Measurements from ENCODE around the gene MAPK12. TPM values are rescaled to one million over a fixed set of nuclear protein-coding genes. Genes with fewer than 3 reads are reported as not detected.

Gene MAPK12
- total and polyA plus RNA-seq, 4 donors, result 1.6 to 22.9 (median 14.1) TPM

GRCh38 chr22:50306753-50307749 is 45.6 kb upstream of the MAPK12 start, which contains the start of gene PLXNB2:
Gene PLXNB2 (minus strand): TSS chr22:50307646. CDS start chr22:50290584, 17,062 bp downstream.
- Histone ChIP-seq H3K4me1 (ENCODE audit: control insufficient read depth in 1 of 2, insufficient read depth in 2 of 2, low read length in 2 of 2) (peaks cover 0 to 5% of the 10 kb centered on the region in 2 donors), H3K4me3 (ENCODE audit: low read length in 2 of 2) (peak within 1 kb of the TSS; percentile 68 to 84), H3K36me3 (ENCODE audit: control insufficient read depth in 1 of 2, insufficient read depth in 2 of 2, low read length in 1 of 2) (no peaks in the 10 kb centered on the region), H3K9me3 (ENCODE audit: control insufficient read depth, low read length) (no peaks in the 10 kb centered on the region), H3K27me3 (ENCODE audit: control insufficient read depth in 1 of 2, insufficient read depth in 2 of 2, low read length in 1 of 2) (no peaks in the 10 kb centered on the region), H3K27ac (ENCODE audit: low read depth in 1 of 2, low read length in 2 of 2) (peak within 1 kb of the TSS; percentile 5 to 76)
- WGBS, 2 donors, result 0% methylated on average over 64 to 104 of the region's 105 CpGs
- DNase-seq (peak; percentile 90 to 93), ATAC-seq (ENCODE audit: low FRiP score) (peak; percentile 76)
- intact Hi-C loops (cut with DNase I), result no loop called here

GRCh38 chr22:50305923-50306566 is 44.6 kb upstream of the MAPK12 start:
- no peaks in the 10 kb centered on the region for H3K9me3 ChIP-seq (ENCODE audit: control insufficient read depth, low read length)
- H3K27me3 ChIP-seq (ENCODE audit: control insufficient read depth in 1 of 2, insufficient read depth in 2 of 2, low read length in 1 of 2), result no peaks in the 10 kb centered on the region
- peak overlapping the region; percentile 68 to 84 for H3K4me3 ChIP-seq (ENCODE audit: low read length in 2 of 2)
- peak; percentile 95 to 96 for DNase-seq
- intact Hi-C loops (cut with DNase I), result loop anchor here in 1 of 2 donors (1.0 kb wide), 1 partner anchor 13 kb away; no protein-coding TSS in a partner anchor
- 1% methylated on average over 21 of the region's 21 CpGs for WGBS, 2 donors
- peak overlapping the region; percentile 16 to 54 for H3K27ac ChIP-seq (ENCODE audit: low read depth in 1 of 2, low read length in 2 of 2)
- peak; percentile 65 for ATAC-seq (ENCODE audit: low FRiP score)
- peaks cover 0 to 5% of the 10 kb centered on the region in 2 donors for H3K4me1 ChIP-seq (ENCODE audit: control insufficient read depth in 1 of 2, insufficient read depth in 2 of 2, low read length in 2 of 2)
- no peaks in the 10 kb centered on the region for H3K36me3 ChIP-seq (ENCODE audit: control insufficient read depth in 1 of 2, insufficient read depth in 2 of 2, low read length in 1 of 2)

GRCh38 chr22:50305393-50305922 is 44.0 kb upstream of the MAPK12 start:
- Histone ChIP-seq H3K4me1 (ENCODE audit: control insufficient read depth in 1 of 2, insufficient read depth in 2 of 2, low read length in 2 of 2) (peaks cover 0 to 5% of the 10 kb centered on the region in 2 donors), H3K36me3 (ENCODE audit: control insufficient read depth in 1 of 2, insufficient read depth in 2 of 2, low read length in 1 of 2) (no peaks in the 10 kb centered on the region), H3K27me3 (ENCODE audit: control insufficient read depth in 1 of 2, insufficient read depth in 2 of 2, low read length in 1 of 2) (no peaks in the 10 kb centered on the region), H3K9me3 (ENCODE audit: control insufficient read depth, low read length) (no peaks in the 10 kb centered on the region), H3K4me3 (ENCODE audit: low read length in 2 of 2) (no peak overlapping the region), H3K27ac (ENCODE audit: low read depth in 1 of 2, low read length in 2 of 2) (peak overlapping the region; percentile 4 to 81)
- intact Hi-C loops (cut with DNase I), result loop anchor here in 1 of 2 donors (1.0 kb wide), 1 partner anchor 12 kb away; no protein-coding TSS in a partner anchor
- 33 to 34% methylated on average over 14 of the region's 14 CpGs for WGBS, 2 donors
- DNase-seq, result no peak
- no peak for ATAC-seq (ENCODE audit: low FRiP score)

DNA sequence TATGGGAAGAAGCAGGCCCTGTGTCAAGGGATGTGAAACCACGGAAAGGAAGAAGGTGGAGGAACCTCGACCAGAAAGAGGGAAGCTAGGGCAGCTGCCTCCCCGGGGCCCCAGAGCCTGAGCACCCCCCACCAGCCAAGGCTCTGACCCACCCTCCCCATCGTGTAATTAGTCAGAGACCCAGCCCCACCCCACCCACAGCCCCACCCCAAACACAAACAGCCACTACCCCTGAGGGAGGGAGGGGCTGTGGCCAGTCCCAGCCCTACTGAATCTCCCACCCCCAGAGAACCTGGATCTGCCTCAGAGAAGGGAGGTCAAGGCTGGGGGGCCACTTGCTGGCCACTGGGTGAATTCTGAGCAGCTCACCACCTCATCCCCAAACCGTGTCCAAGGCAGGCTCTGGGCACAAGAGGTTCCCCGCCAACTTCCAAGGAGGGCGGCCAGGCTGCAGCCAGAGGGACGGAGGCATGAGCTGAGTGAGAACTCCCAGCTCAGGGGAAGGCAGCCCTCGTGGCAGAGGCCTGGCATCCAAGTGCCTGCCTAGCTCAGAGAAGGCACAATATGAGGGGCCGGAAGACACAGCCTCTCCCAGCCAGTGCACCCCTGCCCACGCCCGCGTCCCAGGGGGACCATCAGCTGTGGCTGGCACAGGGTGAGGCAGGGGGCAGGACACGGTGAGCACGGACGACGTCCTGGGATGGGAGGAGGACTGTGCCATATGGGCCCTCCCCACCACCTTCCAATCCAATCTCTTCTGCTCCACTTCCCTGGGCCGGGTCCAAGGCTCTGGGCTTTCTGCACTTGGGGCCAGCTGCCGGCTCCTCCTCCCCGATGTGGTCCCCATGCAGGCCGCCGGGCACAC is 43.3 kb upstream of the MAPK12 start:
- H3K9me3 ChIP-seq (ENCODE audit: control insufficient read depth, low read length), result no peaks in the 10 kb centered on the region
- no peaks in the 10 kb centered on the region for H3K36me3 ChIP-seq (ENCODE audit: control insufficient read depth in 1 of 2, insufficient read depth in 2 of 2, low read length in 1 of 2)
- peak overlapping the region; percentile 10 to 86 for H3K27ac ChIP-seq (ENCODE audit: low read depth in 1 of 2, low read length in 2 of 2)
- 9% methylated on average over 18 to 22 of the region's 22 CpGs for WGBS, 2 donors
- DNase-seq (peak in 1 of 2 donors; percentile 87), ATAC-seq (ENCODE audit: low FRiP score) (no peak)
- intact Hi-C loops (cut with DNase I), result loop anchor here in 1 of 2 donors (1.0 kb wide), 1 partner anchor 11 kb away; no protein-coding TSS in a partner anchor
- peaks cover 0 to 5% of the 10 kb centered on the region in 2 donors for H3K4me1 ChIP-seq (ENCODE audit: control insufficient read depth in 1 of 2, insufficient read depth in 2 of 2, low read length in 2 of 2)
- H3K27me3 ChIP-seq (ENCODE audit: control insufficient read depth in 1 of 2, insufficient read depth in 2 of 2, low read length in 1 of 2), result no peaks in the 10 kb centered on the region
- H3K4me3 ChIP-seq (ENCODE audit: low read length in 2 of 2), result no peak overlapping the region

DNA sequence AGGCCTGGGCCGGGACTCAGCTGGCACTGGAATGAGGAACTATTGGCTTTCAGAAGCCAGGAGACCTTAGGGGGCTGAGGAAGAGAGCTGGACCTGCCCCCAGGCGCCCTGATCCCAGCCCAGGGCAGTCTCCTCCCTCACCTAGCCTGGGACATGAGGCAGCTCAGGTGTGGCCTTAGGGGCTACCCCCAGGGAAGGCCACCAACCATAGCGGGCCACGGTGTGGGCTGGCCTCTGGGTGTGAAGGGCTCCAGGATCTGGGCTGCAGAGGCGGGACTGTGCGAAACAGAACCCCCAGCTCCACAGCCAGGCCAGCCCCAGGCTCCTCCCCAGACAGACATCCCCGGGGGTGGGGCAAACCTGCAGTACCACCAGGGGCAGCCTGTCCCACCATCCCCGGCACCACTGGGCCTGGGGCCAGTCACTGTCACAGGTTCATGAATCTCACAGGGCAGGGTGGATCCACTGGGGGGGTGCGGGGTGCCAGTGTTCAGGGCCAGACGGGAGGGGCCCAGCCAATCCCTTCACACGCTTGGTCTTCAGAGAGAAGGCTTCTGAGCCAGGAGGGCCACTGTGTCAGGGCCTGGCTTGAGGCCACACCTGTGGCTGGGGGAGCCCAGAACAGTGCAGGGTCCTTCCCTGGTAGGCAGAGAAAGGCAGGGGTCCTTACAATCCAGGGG is 42.5 kb upstream of the MAPK12 start:
- intact Hi-C loops (cut with DNase I), result no loop called here
- no peaks in the 10 kb centered on the region for H3K9me3 ChIP-seq (ENCODE audit: control insufficient read depth, low read length)
- 29 to 34% methylated on average over 10 to 11 of the region's 11 CpGs for WGBS, 2 donors
- H3K36me3 ChIP-seq (ENCODE audit: control insufficient read depth in 1 of 2, insufficient read depth in 2 of 2, low read length in 1 of 2), result no peaks in the 10 kb centered on the region
- H3K27me3 ChIP-seq (ENCODE audit: control insufficient read depth in 1 of 2, insufficient read depth in 2 of 2, low read length in 1 of 2), result no peaks in the 10 kb centered on the region
- no peak for ATAC-seq (ENCODE audit: low FRiP score)
- peak in 1 of 2 donors; percentile 69 for DNase-seq
- peaks cover 0 to 5% of the 10 kb centered on the region in 2 donors for H3K4me1 ChIP-seq (ENCODE audit: control insufficient read depth in 1 of 2, insufficient read depth in 2 of 2, low read length in 2 of 2)
- H3K27ac ChIP-seq (ENCODE audit: low read depth in 1 of 2, low read length in 2 of 2), result peak overlapping the region; percentile 10 to 86
- H3K4me3 ChIP-seq (ENCODE audit: low read length in 2 of 2), result no peak overlapping the region

GRCh38 chr22:50303515-50303847 is 42.0 kb upstream of the MAPK12 start:
- ATAC-seq (ENCODE audit: low FRiP score), result no peak
- Histone ChIP-seq H3K4me1 (ENCODE audit: control insufficient read depth in 1 of 2, insufficient read depth in 2 of 2, low read length in 2 of 2) (peaks cover 0 to 5% of the 10 kb centered on the region in 2 donors), H3K9me3 (ENCODE audit: control insufficient read depth, low read length) (no peaks in the 10 kb centered on the region), H3K36me3 (ENCODE audit: control insufficient read depth in 1 of 2, insufficient read depth in 2 of 2, low read length in 1 of 2) (no peaks in the 10 kb centered on the region), H3K4me3 (ENCODE audit: low read length in 2 of 2) (no peak overlapping the region), H3K27me3 (ENCODE audit: control insufficient read depth in 1 of 2, insufficient read depth in 2 of 2, low read length in 1 of 2) (no peaks in the 10 kb centered on the region), H3K27ac (ENCODE audit: low read depth in 1 of 2, low read length in 2 of 2) (peak overlapping the region; percentile 8 to 86)
- intact Hi-C loops (cut with DNase I), result no loop called here
- peak in 1 of 2 donors; percentile 81 for DNase-seq
- WGBS, 2 donors, result 50 to 62% methylated on average over 6 to 7 of the region's 7 CpGs

DNA sequence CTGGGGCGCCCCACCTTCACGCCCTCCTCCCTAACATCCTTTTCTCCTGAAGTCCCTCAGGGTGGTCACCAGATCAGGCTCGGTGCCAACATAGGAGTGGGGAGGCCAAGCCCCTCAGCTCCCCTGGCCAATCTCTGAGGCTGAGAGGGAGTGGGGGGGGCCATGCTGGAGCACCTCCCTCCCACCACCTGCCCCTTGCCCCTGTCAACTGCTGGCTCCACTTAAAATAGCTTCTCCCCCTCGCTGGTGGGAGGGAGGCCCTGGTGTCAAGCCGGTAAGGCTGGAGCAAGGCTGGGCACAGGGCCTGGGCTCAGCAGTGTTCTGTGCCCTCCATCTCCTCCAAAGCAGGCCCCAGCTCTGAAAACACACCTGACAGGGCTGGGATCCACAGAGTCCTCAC is 41.1 kb upstream of the MAPK12 start:
- DNase-seq, result no peak
- Histone ChIP-seq H3K4me3 (ENCODE audit: low read length in 2 of 2) (no peak overlapping the region), H3K27ac (ENCODE audit: low read depth in 1 of 2, low read length in 2 of 2) (no peak overlapping the region), H3K4me1 (ENCODE audit: control insufficient read depth in 1 of 2, insufficient read depth in 2 of 2, low read length in 2 of 2) (peaks cover 0 to 5% of the 10 kb centered on the region in 2 donors), H3K36me3 (ENCODE audit: control insufficient read depth in 1 of 2, insufficient read depth in 2 of 2, low read length in 1 of 2) (no peaks in the 10 kb centered on the region), H3K9me3 (ENCODE audit: control insufficient read depth, low read length) (no peaks in the 10 kb centered on the region), H3K27me3 (ENCODE audit: control insufficient read depth in 1 of 2, insufficient read depth in 2 of 2, low read length in 1 of 2) (no peaks in the 10 kb centered on the region)
- intact Hi-C loops (cut with DNase I), result no loop called here
- 51% methylated on average over 5 of the region's 5 CpGs for WGBS, 2 donors
- ATAC-seq (ENCODE audit: low FRiP score), result no peak
